VCaP (cell line): ENCODE data around the gene DAPK1.

Experiments used
- H3K27ac ChIP-seq: fragments of 450-650 bp; 2 replicates; pipeline ENCODE4 v1.5.1; 2017
- CTCF ChIP-seq: fragments of 450-650 bp; conservative IDR thresholded peaks from 2 replicates; pipeline ENCODE4 v1.5.1; 2017; ENCODE audit warnings: mild to moderate bottlenecking, moderate library complexity

The DAPK1 gene

DNA sequence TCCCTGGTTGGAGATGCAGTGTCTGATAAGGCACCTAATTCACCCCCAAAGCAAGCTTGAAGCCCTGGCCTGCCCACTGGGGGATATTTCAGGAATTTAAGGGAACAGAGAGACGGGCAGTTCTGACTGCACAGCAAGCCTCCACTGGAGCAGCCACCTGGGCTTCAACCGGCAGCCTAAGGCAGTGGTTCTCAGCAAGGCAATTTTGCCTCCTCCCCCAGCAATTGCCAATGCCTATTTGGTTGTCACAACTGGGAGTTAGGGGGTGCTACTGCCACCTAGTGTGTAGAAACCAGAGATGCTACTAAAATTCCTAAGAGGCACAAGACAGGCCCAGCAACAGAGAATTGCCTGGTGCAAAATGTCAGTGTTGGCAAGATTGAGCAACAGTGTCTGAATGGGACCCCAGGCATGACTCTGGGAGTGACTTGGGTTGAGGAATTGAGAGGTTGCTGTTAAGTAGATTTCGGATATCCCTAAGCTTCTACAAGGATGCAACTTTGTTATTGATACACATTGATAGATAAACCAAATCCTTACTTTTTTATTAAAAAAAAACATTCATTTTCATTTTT is 169.6 kb downstream of the DAPK1 start:
- peak; percentile 37 for TF ChIP-seq CTCF
- H3K27ac ChIP-seq: no peak overlapping the region

- TF ChIP-seq CTCF: no peak
- no peak overlapping the region for H3K27ac ChIP-seq
These were observed 170.6 kb downstream of the DAPK1 start for GRCh38 chr9:87668222-87668621.

DNA sequence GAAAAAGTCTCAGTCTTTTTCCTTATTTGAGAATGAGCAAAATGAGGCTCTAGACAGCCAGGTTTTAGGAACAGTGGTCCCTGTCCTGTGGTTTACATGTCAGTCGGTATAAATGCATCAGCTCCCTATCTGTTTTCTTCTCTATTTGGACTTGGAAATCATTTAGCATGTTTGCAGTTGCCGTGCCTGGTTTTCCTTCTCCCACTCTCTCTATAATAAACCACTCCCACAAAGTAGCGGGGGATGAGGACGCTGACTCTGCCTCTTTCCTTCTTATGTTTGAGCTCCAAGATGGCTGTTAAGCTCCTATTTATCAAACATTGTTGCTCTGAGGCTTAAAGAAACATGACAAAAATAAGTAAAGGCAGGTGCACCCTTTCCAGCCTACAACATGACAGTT is 171.1 kb downstream of the DAPK1 start:
- H3K27ac ChIP-seq: no peak overlapping the region
- TF ChIP-seq CTCF: no peak

DNA sequence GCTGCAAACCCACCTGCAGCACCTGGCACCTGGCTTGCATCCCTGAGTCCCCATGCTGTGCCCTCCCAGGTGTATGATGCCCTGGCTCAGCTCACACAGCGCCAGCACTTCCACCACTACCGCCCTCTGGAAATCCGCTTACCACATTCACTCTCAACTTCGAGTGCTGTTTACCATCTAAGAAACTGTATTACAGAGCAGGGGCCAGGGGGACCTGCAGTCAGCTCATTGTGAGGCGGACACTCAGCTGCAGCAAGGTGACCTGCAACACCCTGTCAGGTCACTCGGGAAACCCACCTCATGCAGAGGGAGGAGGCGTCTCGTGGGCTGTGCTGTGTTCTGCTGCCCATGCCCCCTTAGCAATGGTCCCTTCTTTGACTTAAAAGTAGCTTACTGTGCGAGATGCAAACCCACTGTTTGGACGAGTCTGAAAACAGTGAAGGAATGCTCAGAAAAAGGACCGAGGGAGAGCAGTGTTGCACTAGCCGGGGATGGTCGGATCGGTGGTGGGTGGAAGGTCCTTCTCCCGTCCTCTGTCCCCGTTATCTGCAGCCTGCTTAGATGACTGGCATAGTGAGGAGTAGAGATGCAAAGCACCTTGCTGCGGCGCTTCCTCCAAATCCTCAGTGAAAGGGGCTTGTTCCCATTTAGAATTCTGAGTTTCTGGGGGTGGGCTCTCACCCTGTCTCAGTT is 173.1 kb downstream of the DAPK1 start:
- TF ChIP-seq CTCF: no peak
- no peak overlapping the region for H3K27ac ChIP-seq

- no peak for TF ChIP-seq CTCF
- H3K27ac ChIP-seq: no peak overlapping the region
These were observed 173.8 kb downstream of the DAPK1 start for GRCh38 chr9:87671478-87671877.

DNA sequence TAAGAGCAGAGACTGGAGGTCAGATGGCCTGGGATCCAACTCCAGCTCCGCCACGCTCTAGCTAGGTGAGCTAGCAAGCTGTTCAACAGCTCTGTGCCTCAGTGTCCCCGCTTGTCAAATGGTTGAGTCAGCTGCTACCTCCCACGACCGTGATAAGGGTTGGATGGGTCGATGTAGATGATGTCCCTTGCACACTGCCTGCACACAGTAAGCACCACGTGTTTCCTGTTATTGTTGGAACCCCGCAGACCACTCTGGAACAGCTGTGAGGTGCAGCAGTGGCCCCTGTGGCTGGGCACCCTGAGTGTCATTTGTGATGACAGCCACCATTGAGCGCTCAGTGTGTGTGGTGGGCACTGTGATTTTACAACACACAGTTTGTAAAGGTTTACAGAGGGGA is 174.3 kb downstream of the DAPK1 start:
- no peak overlapping the region for H3K27ac ChIP-seq
- TF ChIP-seq CTCF: no peak

- TF ChIP-seq CTCF: no peak
- no peak overlapping the region for H3K27ac ChIP-seq
These were observed 174.9 kb downstream of the DAPK1 start for GRCh38 chr9:87672586-87672985.
